ENCODE results near the gene AHR.

The AHR gene

DNA sequence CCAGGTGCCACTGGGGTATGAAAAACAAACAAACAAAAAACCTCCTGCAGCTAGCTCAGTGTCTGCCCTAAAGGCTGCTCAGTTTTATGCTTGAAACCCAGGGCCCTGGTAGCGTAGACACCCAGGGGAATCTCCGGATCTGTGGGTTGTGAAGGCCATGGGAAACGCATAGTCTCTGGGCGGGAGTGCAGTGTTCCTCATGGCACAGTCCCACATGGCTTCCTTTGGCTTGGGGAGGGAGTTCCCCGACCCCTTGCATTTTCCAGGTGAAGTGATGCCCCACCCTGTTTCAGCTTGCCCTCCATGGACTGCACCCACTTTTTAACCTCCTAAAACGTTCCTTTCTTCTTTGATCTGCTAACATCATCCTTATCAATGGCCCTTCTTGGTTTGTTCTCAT, 56.0 kb downstream of the AHR start:
- TF ChIP-seq, protein P1, sequence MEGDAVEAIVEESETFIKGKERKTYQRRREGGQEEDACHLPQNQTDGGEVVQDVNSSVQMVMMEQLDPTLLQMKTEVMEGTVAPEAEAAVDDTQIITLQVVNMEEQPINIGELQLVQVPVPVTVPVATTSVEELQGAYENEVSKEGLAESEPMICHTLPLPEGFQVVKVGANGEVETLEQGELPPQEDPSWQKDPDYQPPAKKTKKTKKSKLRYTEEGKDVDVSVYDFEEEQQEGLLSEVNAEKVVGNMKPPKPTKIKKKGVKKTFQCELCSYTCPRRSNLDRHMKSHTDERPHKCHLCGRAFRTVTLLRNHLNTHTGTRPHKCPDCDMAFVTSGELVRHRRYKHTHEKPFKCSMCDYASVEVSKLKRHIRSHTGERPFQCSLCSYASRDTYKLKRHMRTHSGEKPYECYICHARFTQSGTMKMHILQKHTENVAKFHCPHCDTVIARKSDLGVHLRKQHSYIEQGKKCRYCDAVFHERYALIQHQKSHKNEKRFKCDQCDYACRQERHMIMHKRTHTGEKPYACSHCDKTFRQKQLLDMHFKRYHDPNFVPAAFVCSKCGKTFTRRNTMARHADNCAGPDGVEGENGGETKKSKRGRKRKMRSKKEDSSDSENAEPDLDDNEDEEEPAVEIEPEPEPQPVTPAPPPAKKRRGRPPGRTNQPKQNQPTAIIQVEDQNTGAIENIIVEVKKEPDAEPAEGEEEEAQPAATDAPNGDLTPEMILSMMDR (IDR thresholded peaks at IDR 0.05), result no peak
- Histone ChIP-seq H3K4me2 (ENCODE audit: low read length) (no peak overlapping the region), H3K27ac (no peak overlapping the region), H3K9ac (no peak overlapping the region), H3K27me3 (ENCODE audit: control insufficient read depth, insufficient read depth, low read length) (no peaks in the 10 kb centered on the region), H3K79me2 (no peaks in the 10 kb centered on the region), H3K36me3 (ENCODE audit: control insufficient read depth, insufficient read depth, low read length) (no peaks in the 10 kb centered on the region), H2AFZ (no peak overlapping the region), H3K9me3 (ENCODE audit: control insufficient read depth, low read length) (no peaks in the 10 kb centered on the region), H3K4me3 (ENCODE audit: low read depth, low read length) (no peak overlapping the region), H3K4me1 (no peaks in the 10 kb centered on the region)

DNA sequence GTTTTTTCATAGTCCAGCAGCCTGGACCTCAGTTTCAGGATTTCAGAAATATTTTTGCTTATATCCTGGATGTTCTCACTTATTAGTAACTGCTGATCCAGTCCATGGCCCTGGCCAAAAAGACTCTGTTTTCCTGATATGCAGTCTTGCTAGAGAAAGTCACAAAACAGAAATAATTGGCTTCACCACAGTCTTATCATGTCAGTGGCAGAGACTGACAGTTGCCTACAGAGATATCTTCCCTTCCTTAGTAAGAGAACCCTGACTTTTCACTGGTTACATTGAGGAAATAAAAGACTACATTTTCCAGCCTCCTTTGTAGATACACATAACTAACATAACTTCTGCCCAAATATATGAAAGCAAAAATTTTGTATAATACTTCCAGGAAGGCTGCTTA, 56.6 kb downstream of the AHR start:
- TF ChIP-seq, protein P1 (IDR thresholded peaks at IDR 0.05), result no peak
- H3K4me3 ChIP-seq (ENCODE audit: low read depth, low read length), result no peak overlapping the region
- no peak overlapping the region for H3K9ac ChIP-seq
- no peak overlapping the region for H3K27ac ChIP-seq
- no peaks in the 10 kb centered on the region for H3K79me2 ChIP-seq
- no peaks in the 10 kb centered on the region for H3K4me1 ChIP-seq
- H3K36me3 ChIP-seq (ENCODE audit: control insufficient read depth, insufficient read depth, low read length), result no peaks in the 10 kb centered on the region
- no peak overlapping the region for H2AFZ ChIP-seq
- H3K9me3 ChIP-seq (ENCODE audit: control insufficient read depth, low read length), result no peaks in the 10 kb centered on the region
- no peak overlapping the region for H3K4me2 ChIP-seq (ENCODE audit: low read length)
- H3K27me3 ChIP-seq (ENCODE audit: control insufficient read depth, insufficient read depth, low read length), result no peaks in the 10 kb centered on the region

DNA sequence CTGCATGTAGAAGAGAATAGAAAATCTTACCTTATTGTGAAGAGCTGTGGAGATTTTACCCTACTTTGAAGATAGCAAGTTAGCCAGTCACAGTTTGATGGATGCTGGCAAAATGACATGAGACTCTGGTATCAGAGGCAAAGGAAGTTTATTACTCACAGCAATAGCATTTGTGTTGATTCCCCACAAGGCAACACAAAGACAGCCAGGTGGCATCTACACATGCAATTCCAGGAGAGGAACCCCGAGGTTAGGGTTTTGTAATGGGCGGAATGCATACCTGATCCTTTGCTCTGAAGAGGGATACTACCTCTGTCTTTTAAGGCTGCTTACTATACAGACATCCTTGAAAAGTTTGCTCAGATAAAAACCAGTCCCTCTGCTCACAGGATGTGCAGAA, 59.5 kb downstream of the AHR start:
- Histone ChIP-seq H3K9ac (no peak overlapping the region), H3K4me3 (ENCODE audit: low read depth, low read length) (no peak overlapping the region), H3K4me2 (ENCODE audit: low read length) (no peak overlapping the region), H3K79me2 (no peaks in the 10 kb centered on the region), H3K4me1 (no peaks in the 10 kb centered on the region), H3K36me3 (ENCODE audit: control insufficient read depth, insufficient read depth, low read length) (no peaks in the 10 kb centered on the region), H3K9me3 (ENCODE audit: control insufficient read depth, low read length) (no peaks in the 10 kb centered on the region), H2AFZ (no peak overlapping the region), H3K27ac (no peak overlapping the region), H3K27me3 (ENCODE audit: control insufficient read depth, insufficient read depth, low read length) (no peaks in the 10 kb centered on the region)
- TF ChIP-seq, protein P1 (IDR thresholded peaks at IDR 0.05), result no peak

DNA sequence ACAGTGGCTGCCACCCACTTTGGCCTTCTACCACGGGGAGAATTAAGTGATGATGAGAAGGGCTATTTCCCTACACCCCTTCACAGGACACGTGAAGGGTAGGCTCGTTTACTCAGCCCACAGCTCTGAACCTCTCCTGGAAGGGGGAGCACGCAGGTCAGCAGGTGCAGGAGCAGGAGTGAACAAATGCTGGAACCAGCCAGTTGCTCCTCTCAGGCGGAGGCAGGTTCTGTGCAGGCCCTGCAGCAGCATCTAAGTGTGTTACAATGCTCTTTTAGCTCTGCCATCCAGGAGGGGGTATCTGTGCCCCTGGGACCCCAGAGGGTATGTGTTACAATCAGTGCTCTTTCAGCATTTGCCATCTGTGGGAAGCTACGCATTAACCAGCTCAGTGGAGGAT, 61.2 kb downstream of the AHR start:
- Histone ChIP-seq H3K27ac (no peak overlapping the region), H3K9me3 (ENCODE audit: control insufficient read depth, low read length) (no peaks in the 10 kb centered on the region), H2AFZ (no peak overlapping the region), H3K4me2 (ENCODE audit: low read length) (no peak overlapping the region), H3K4me3 (ENCODE audit: low read depth, low read length) (no peak overlapping the region), H3K79me2 (no peaks in the 10 kb centered on the region), H3K36me3 (ENCODE audit: control insufficient read depth, insufficient read depth, low read length) (no peaks in the 10 kb centered on the region), H3K9ac (no peak overlapping the region), H3K27me3 (ENCODE audit: control insufficient read depth, insufficient read depth, low read length) (no peaks in the 10 kb centered on the region), H3K4me1 (no peaks in the 10 kb centered on the region)
- TF ChIP-seq, protein P1 (IDR thresholded peaks at IDR 0.05), result no peak

DNA sequence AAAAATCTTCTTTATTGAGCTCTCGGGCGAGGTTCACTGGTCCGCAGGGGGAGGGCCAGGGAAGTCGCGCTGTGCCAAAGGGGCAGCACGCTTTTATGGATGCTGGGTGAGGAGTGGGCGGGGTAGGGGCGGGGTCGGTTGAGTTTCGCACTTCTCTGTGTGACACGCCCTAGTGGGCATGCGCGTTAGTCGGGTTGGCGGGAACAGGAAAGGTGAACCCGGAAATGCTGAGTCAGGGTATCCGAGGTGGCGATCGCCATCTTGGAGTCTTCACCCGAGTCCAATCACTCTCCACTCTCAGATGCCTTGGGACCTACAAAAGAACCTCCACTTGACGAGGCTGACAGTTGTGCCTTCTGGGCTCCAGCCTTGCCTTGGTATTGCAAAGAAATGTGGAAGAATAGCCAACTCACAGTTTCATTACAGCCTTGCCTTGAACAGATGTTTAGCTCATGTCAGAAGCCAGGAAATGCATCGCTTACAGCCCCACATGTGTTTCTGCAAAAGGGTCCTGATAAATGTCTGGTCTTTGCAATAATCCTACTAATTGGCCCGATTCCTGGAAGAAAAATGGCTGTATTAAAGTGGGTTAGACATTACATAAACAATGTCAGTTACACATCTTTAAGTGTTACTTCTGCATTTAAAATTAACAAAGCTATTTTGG, 64.1 kb downstream of the AHR start:
- Histone ChIP-seq H2AFZ (no peak overlapping the region), H3K4me3 (ENCODE audit: low read depth, low read length) (no peak overlapping the region), H3K79me2 (no peaks in the 10 kb centered on the region), H3K9ac (no peak overlapping the region), H3K9me3 (ENCODE audit: control insufficient read depth, low read length) (no peaks in the 10 kb centered on the region), H3K36me3 (ENCODE audit: control insufficient read depth, insufficient read depth, low read length) (no peaks in the 10 kb centered on the region), H3K27ac (no peak overlapping the region), H3K27me3 (ENCODE audit: control insufficient read depth, insufficient read depth, low read length) (no peaks in the 10 kb centered on the region), H3K4me2 (ENCODE audit: low read length) (no peak overlapping the region), H3K4me1 (no peaks in the 10 kb centered on the region)
- TF ChIP-seq, protein P1 (IDR thresholded peaks at IDR 0.05), result no peak
